Activated CD4-positive, alpha-beta T cell treated with anti-CD3 and anti-CD28 coated beads, Interleukin-2, amount 10 ng/mL, durations not matched to agents 7 days and 5 days (primary cell): ENCODE data around the gene DUSP15. TPM values are rescaled to one million over a fixed set of nuclear protein-coding genes. Genes with fewer than 3 reads are reported as not detected.
"Not testable (repeated sequence)": the region's sequence is repeated elsewhere in the genome, so short reads cannot be mapped to it uniquely, and the experiment has no call there.

Experiments
- CTCF ChIA-PET: fragments of 350-600 bp; sonication (Branson Sonifier 250); formaldehyde crosslinking; loops from one replicate; lab custom pipeline; 2021; ENCODE audit warnings: antibody characterized with exemption; lab: Charles Lee
- POLR2A ChIA-PET: fragments of 350-600 bp; sonication (Branson Sonifier 250); formaldehyde crosslinking; loops from one replicate; lab custom pipeline; 2021; ENCODE audit warnings: antibody characterized with exemption; lab: Charles Lee
- DNase-seq: peaks from one replicate; pipeline ENCODE4 v3.0.0-alpha.2; 2020
- H3K27ac Mint-ChIP-seq: one replicate; pipeline ENCODE4 v1.8.0; 2021; ENCODE audit warnings: mild to moderate bottlenecking, moderate library complexity, mixed read lengths
- H3K27me3 Mint-ChIP-seq: one replicate; pipeline ENCODE4 v1.8.0; 2021; ENCODE audit warnings: mixed read lengths
- H3K36me3 Mint-ChIP-seq: one replicate; pipeline ENCODE4 v1.8.0; 2021; ENCODE audit warnings: low read depth, mixed read lengths
- H3K4me1 Mint-ChIP-seq: one replicate; pipeline ENCODE4 v1.8.0; 2021; ENCODE audit warnings: mixed read lengths
- H3K4me3 Mint-ChIP-seq: one replicate; pipeline ENCODE4 v1.8.0; 2021; ENCODE audit warnings: mild to moderate bottlenecking, moderate library complexity, mixed read lengths
- H3K9me3 Mint-ChIP-seq: one replicate; pipeline ENCODE4 v1.8.0; 2021; ENCODE audit warnings: mixed read lengths
- total RNA-seq, 2 experiments: library from RNA; stranded (reverse); gene quantifications; one replicate each; pipeline ENCODE4 v1.2.3, GENCODE V29; 2021

The DUSP15 gene
- total RNA-seq, 2 experiments from 2014 or later = not detected

GRCh38 chr20:31830406-31830981, 39.8 kb downstream of the DUSP15 start:
- Mint-ChIP-seq H3K27me3 (no peaks in the 10 kb centered on the region), H3K36me3 (no peaks in the 10 kb centered on the region), H3K9me3 (no peaks in the 10 kb centered on the region), H3K27ac (no peak overlapping the region), H3K4me1 (peaks cover 4% of the 10 kb centered on the region), H3K4me3 (no peak overlapping the region)
- DNase-seq = no peak
- CTCF ChIA-PET = interaction anchor here (0.7 to 1.4 kb wide), 4 partner anchors 15 to 262 kb away, joined by 3 to 4 read pairs (median 4); partner anchors contain the start of gene FOXS1
- POLR2A ChIA-PET = no interaction called here

- Mint-ChIP-seq H3K4me3 (no peak overlapping the region), H3K36me3 (no peaks in the 10 kb centered on the region), H3K27ac (no peak overlapping the region), H3K27me3 (no peaks in the 10 kb centered on the region), H3K9me3 (no peaks in the 10 kb centered on the region), H3K4me1 (no peaks in the 10 kb centered on the region)
- no peak for DNase-seq
- ChIA-PET CTCF (interaction anchor here (0.7 to 1.4 kb wide), 3 partner anchors 15 to 262 kb away, joined by 3 to 4 read pairs (median 4); partner anchors contain the start of gene FOXS1), POLR2A (no interaction called here)
Observed at GRCh38 chr20:31829731-31830130, 40.6 kb downstream of the DUSP15 start.

- CTCF ChIA-PET = interaction anchor here (1.6 to 2.3 kb wide), 2 partner anchors 9 to 20 kb away, joined by 3 to 8 read pairs; no protein-coding TSS in a partner anchor
- POLR2A ChIA-PET, DNase-seq, H3K9me3 Mint-ChIP-seq, H3K36me3 Mint-ChIP-seq, H3K27ac Mint-ChIP-seq, H3K27me3 Mint-ChIP-seq, H3K4me3 Mint-ChIP-seq, H3K4me1 Mint-ChIP-seq: not testable (repeated sequence)
Observed at GRCh38 chr20:31828016-31828415, 42.3 kb downstream of the DUSP15 start.

GRCh38 chr20:31827059-31827458, 43.3 kb downstream of the DUSP15 start:
- Mint-ChIP-seq H3K4me3 (no peak overlapping the region), H3K27me3 (no peaks in the 10 kb centered on the region), H3K4me1 (peaks cover 2% of the 10 kb centered on the region), H3K36me3 (no peaks in the 10 kb centered on the region), H3K9me3 (no peaks in the 10 kb centered on the region), H3K27ac (no peak overlapping the region)
- no peak for DNase-seq
- ChIA-PET POLR2A (no interaction called here), CTCF (interaction anchor here (0.7 to 2.3 kb wide), 3 partner anchors 10 to 103 kb away, joined by 3 to 8 read pairs (median 3); no protein-coding TSS in a partner anchor)

- Mint-ChIP-seq H3K27me3 (no peaks in the 10 kb centered on the region), H3K4me3 (no peak overlapping the region), H3K36me3 (no peaks in the 10 kb centered on the region), H3K27ac (no peak overlapping the region), H3K9me3 (no peaks in the 10 kb centered on the region), H3K4me1 (peaks cover 2% of the 10 kb centered on the region)
- ChIA-PET CTCF (interaction anchor here (1.5 to 2.3 kb wide), 2 partner anchors 8 to 11 kb away, joined by 3 to 8 read pairs; no protein-coding TSS in a partner anchor), POLR2A (no interaction called here)
- no peak for DNase-seq
Observed at GRCh38 chr20:31826074-31826473, 44.3 kb downstream of the DUSP15 start.

GRCh38 chr20:31824554-31825313, 45.6 kb downstream of the DUSP15 start:
- no peak overlapping the region for H3K27ac Mint-ChIP-seq
- H3K4me1 Mint-ChIP-seq = peaks cover 2% of the 10 kb centered on the region
- ChIA-PET CTCF (interaction anchor here (0.8 to 3.5 kb wide), 4 partner anchors 8 to 22 kb away, joined by 3 to 18 read pairs (median 4); no protein-coding TSS in a partner anchor), POLR2A (no interaction called here)
- no peaks in the 10 kb centered on the region for H3K36me3 Mint-ChIP-seq
- H3K4me3 Mint-ChIP-seq = no peak overlapping the region
- no peaks in the 10 kb centered on the region for H3K27me3 Mint-ChIP-seq
- no peaks in the 10 kb centered on the region for H3K9me3 Mint-ChIP-seq
- no peak for DNase-seq

GRCh38 chr20:31824125-31824485, 46.2 kb downstream of the DUSP15 start:
- no peak for DNase-seq
- CTCF ChIA-PET = interaction anchor here (0.8 to 3.5 kb wide), 4 partner anchors 8 to 268 kb away, joined by 3 to 18 read pairs (median 6); no protein-coding TSS in a partner anchor
- H3K9me3 Mint-ChIP-seq = no peaks in the 10 kb centered on the region
- H3K4me1 Mint-ChIP-seq = peaks cover 2% of the 10 kb centered on the region
- H3K36me3 Mint-ChIP-seq = no peaks in the 10 kb centered on the region
- no peak overlapping the region for H3K4me3 Mint-ChIP-seq
- POLR2A ChIA-PET = no interaction called here
- no peaks in the 10 kb centered on the region for H3K27me3 Mint-ChIP-seq
- no peak overlapping the region for H3K27ac Mint-ChIP-seq

GRCh38 chr20:31823360-31824124, 46.8 kb downstream of the DUSP15 start:
- H3K27ac Mint-ChIP-seq = no peak overlapping the region
- no peaks in the 10 kb centered on the region for H3K9me3 Mint-ChIP-seq
- ChIA-PET CTCF (interaction anchor here (0.6 to 3.5 kb wide), 14 partner anchors 14 to 702 kb away, joined by 3 to 18 read pairs (median 4); partner anchors contain the start of gene PDRG1), POLR2A (no interaction called here)
- no peaks in the 10 kb centered on the region for H3K36me3 Mint-ChIP-seq
- no peak overlapping the region for H3K4me3 Mint-ChIP-seq
- H3K27me3 Mint-ChIP-seq = no peaks in the 10 kb centered on the region
- H3K4me1 Mint-ChIP-seq = peaks cover 2% of the 10 kb centered on the region
- DNase-seq = no peak

GRCh38 chr20:31822421-31823330, 47.7 kb downstream of the DUSP15 start:
- DNase-seq = peak; percentile 75
- Mint-ChIP-seq H3K4me3 (no peak overlapping the region), H3K27ac (no peak overlapping the region), H3K36me3 (no peaks in the 10 kb centered on the region), H3K4me1 (peaks cover 2% of the 10 kb centered on the region), H3K9me3 (no peaks in the 10 kb centered on the region), H3K27me3 (no peaks in the 10 kb centered on the region)
- ChIA-PET CTCF (interaction anchor here (0.6 to 3.5 kb wide), 13 partner anchors 15 to 702 kb away, joined by 3 to 18 read pairs (median 4); partner anchors contain the start of gene PDRG1), POLR2A (no interaction called here)

GRCh38 chr20:31821427-31821826, 48.9 kb downstream of the DUSP15 start:
- no peak for DNase-seq
- CTCF ChIA-PET = interaction anchor here (1.0 to 3.5 kb wide), 2 partner anchors 16 to 25 kb away, joined by 4 to 18 read pairs; no protein-coding TSS in a partner anchor
- POLR2A ChIA-PET = no interaction called here
- Mint-ChIP-seq H3K9me3 (no peaks in the 10 kb centered on the region), H3K27me3 (no peaks in the 10 kb centered on the region), H3K4me3 (no peak overlapping the region), H3K27ac (no peak overlapping the region), H3K4me1 (peaks cover 2% of the 10 kb centered on the region), H3K36me3 (no peaks in the 10 kb centered on the region)

- Mint-ChIP-seq H3K4me3 (no peak overlapping the region), H3K4me1 (peaks cover 2% of the 10 kb centered on the region), H3K36me3 (no peaks in the 10 kb centered on the region), H3K27ac (no peak overlapping the region), H3K9me3 (no peaks in the 10 kb centered on the region), H3K27me3 (no peaks in the 10 kb centered on the region)
- POLR2A ChIA-PET = no interaction called here
- CTCF ChIA-PET = interaction anchor here (0.6 to 1.8 kb wide), 3 partner anchors 12 to 1878 kb away, joined by 3 to 5 read pairs (median 3); no protein-coding TSS in a partner anchor
- DNase-seq = no peak
Observed at GRCh38 chr20:31820228-31820627, 50.1 kb downstream of the DUSP15 start.
